Left ventricle myocardium inferior (tissue), 1 donor: ENCODE results near the gene LRIF1. TPM values are rescaled to one million over a fixed set of nuclear protein-coding genes. Genes with fewer than 3 reads are reported as not detected.
"Not testable (repeated sequence)": the region's sequence is repeated elsewhere in the genome, so short reads cannot be mapped to it uniquely, and the experiment has no call there.

ENCODE experiments used
- DNase-seq: peaks from one replicate; pipeline ENCODE4 v3.0.0-alpha.2; 2020
- H3K27ac ChIP-seq: fragments of 200-600 bp; replicated peaks from 2 replicates; pipeline ENCODE4 v1.8.0; 2021
- H3K27me3 ChIP-seq: fragments of 200-600 bp; 2 replicates; pipeline ENCODE4 v1.8.0; 2021; ENCODE audit warnings: low read depth
- H3K36me3 ChIP-seq: fragments of 200-600 bp; 2 replicates; pipeline ENCODE4 v1.8.0; 2021
- H3K4me1 ChIP-seq: fragments of 200-600 bp; 2 replicates; pipeline ENCODE4 v1.8.0; 2021
- H3K4me3 ChIP-seq: fragments of 200-600 bp; 2 replicates; pipeline ENCODE4 v1.8.0; 2021; ENCODE audit warnings: mild to moderate bottlenecking, moderate library complexity
- H3K9me3 ChIP-seq: fragments of 200-600 bp; replicated peaks from 2 replicates; pipeline ENCODE4 v1.8.0; 2021
- intact Hi-C: fragments of 100-400 bp; cut with micrococcal nuclease; formaldehyde crosslinking; loops from one replicate; pipeline ENCODE4 v1.11.0; 2022
- total RNA-seq: library from RNA; stranded (reverse); fragmentation: NEBNext Ultra II Directional; extraction: Animal tissue kit (Norgen Biotek cat#: 25700); gene quantifications from one replicate; pipeline ENCODE4 v1.2.1, GENCODE V29; 2021
- TF ChIP-seq, protein P1 (sequence below): fragments of 200-600 bp; IDR thresholded peaks from 2 replicates; pipeline ENCODE4 v1.8.0; 2021; ENCODE audit warnings: antibody characterized with exemption, mild to moderate bottlenecking, borderline replicate concordance
- donor health status: DM: no; HTN: yes; CAD: no; lungs with severe emphysema.

The LRIF1 gene
- total RNA-seq, 1 donor from 2014 or later, result 14.9 TPM

GRCh38 chr1:110948038-110948810 is 15.5 kb downstream of the LRIF1 start:
- no peaks in the 10 kb centered on the region for H3K27me3 ChIP-seq
- H3K4me3 ChIP-seq, result no peak overlapping the region
- H3K36me3 ChIP-seq, result peaks cover 74% of the 10 kb centered on the region
- intact Hi-C loops, result no loop called here
- peaks cover 26% of the 10 kb centered on the region for H3K9me3 ChIP-seq
- TF ChIP-seq, protein P1, sequence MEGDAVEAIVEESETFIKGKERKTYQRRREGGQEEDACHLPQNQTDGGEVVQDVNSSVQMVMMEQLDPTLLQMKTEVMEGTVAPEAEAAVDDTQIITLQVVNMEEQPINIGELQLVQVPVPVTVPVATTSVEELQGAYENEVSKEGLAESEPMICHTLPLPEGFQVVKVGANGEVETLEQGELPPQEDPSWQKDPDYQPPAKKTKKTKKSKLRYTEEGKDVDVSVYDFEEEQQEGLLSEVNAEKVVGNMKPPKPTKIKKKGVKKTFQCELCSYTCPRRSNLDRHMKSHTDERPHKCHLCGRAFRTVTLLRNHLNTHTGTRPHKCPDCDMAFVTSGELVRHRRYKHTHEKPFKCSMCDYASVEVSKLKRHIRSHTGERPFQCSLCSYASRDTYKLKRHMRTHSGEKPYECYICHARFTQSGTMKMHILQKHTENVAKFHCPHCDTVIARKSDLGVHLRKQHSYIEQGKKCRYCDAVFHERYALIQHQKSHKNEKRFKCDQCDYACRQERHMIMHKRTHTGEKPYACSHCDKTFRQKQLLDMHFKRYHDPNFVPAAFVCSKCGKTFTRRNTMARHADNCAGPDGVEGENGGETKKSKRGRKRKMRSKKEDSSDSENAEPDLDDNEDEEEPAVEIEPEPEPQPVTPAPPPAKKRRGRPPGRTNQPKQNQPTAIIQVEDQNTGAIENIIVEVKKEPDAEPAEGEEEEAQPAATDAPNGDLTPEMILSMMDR, result no peak
- H3K27ac ChIP-seq, result no peak overlapping the region
- H3K4me1 ChIP-seq, result no peaks in the 10 kb centered on the region
- no peak for DNase-seq

DNA sequence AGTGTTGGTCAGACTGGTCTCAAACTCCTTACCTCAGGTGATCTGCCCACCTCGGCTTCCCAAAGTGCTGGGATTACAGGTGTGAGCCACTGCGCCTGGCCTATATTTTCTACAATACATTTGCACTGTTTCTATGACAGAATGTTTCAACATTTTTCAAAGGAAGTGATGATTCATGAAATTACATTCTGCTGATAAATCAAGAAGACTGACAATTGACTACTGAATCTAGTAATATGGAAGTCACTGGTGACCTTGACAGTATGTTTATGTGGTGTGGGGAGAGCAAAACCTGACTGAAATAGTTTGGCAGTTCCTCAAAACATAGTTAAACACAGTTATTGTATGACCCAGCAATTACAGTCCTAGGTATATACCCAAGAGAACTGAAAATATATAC is 18.1 kb downstream of the LRIF1 start:
- TF ChIP-seq, protein P1, result no peak
- no peaks in the 10 kb centered on the region for H3K27me3 ChIP-seq
- intact Hi-C loops, result no loop called here
- H3K9me3 ChIP-seq, result peaks cover 20% of the 10 kb centered on the region
- H3K4me1 ChIP-seq, result no peaks in the 10 kb centered on the region
- no peak for DNase-seq
- no peak overlapping the region for H3K4me3 ChIP-seq
- H3K36me3 ChIP-seq, result peaks cover 50% of the 10 kb centered on the region
- H3K27ac ChIP-seq, result no peak overlapping the region

- TF ChIP-seq, protein P1, result no peak
- intact Hi-C loops, result no loop called here
- Histone ChIP-seq H3K36me3 (peaks cover 42% of the 10 kb centered on the region), H3K27me3 (no peaks in the 10 kb centered on the region), H3K4me1 (no peaks in the 10 kb centered on the region), H3K27ac (no peak overlapping the region), H3K9me3 (peaks cover 22% of the 10 kb centered on the region), H3K4me3 (no peak overlapping the region)
- no peak for DNase-seq
Measured at GRCh38 chr1:110944806-110945205, 18.9 kb downstream of the LRIF1 start.

GRCh38 chr1:110936567-110936966 is 27.2 kb downstream of the LRIF1 start:
- TF ChIP-seq, protein P1, result no peak
- Histone ChIP-seq H3K27ac (no peak overlapping the region), H3K36me3 (no peaks in the 10 kb centered on the region), H3K9me3 (peaks cover 42% of the 10 kb centered on the region), H3K4me1 (no peaks in the 10 kb centered on the region), H3K4me3 (no peak overlapping the region), H3K27me3 (no peaks in the 10 kb centered on the region)
- intact Hi-C loops, result no loop called here
- DNase-seq, result no peak

DNA sequence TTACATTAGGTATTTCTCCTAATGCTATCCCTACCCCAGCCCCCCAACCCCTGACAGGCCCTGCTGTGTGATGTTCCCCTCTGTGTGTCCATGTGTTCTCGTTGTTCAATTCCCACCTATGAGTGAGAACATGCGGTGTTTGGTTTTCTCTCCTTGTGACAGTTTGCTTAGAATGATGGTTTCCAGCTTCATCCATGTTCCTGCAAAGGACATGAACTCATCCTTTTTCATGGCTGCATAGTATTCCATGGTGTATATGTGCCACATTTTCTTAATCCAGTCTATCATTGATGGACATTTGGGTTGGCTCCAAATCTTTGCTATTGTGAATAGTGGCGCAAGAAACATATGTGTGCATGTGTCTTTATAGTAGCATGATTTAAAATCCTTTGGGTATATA is 32.6 kb downstream of the LRIF1 start:
- H3K36me3 ChIP-seq, H3K27me3 ChIP-seq, DNase-seq, intact Hi-C loops, H3K4me1 ChIP-seq, H3K4me3 ChIP-seq, H3K27ac ChIP-seq: not testable (repeated sequence)
- peaks cover 50% of the 10 kb centered on the region for H3K9me3 ChIP-seq

GRCh38 chr1:110928904-110929303 is 34.8 kb downstream of the LRIF1 start:
- H3K4me3 ChIP-seq, result no peak overlapping the region
- no peak overlapping the region for H3K27ac ChIP-seq
- intact Hi-C loops, result no loop called here
- DNase-seq, result no peak
- no peaks in the 10 kb centered on the region for H3K4me1 ChIP-seq
- no peaks in the 10 kb centered on the region for H3K27me3 ChIP-seq
- peaks cover 32% of the 10 kb centered on the region for H3K9me3 ChIP-seq
- H3K36me3 ChIP-seq, result no peaks in the 10 kb centered on the region
- TF ChIP-seq, protein P1, result no peak
